HUES64 (cell line): ENCODE measurements around the gene PHKG2.

Experiments used
- H3K27ac ChIP-seq: 2 replicates; pipeline ENCODE4 v1.7.0; 2013; ENCODE audit warnings: low read depth, low read length, inconsistent platforms
- H3K27me3 ChIP-seq: 2 replicates; pipeline ENCODE4 v1.6.1; 2013; ENCODE audit warnings: mild to moderate bottlenecking, low read length; ENCODE audit not compliant: insufficient read depth
- H3K36me3 ChIP-seq: 2 replicates; pipeline ENCODE4 v1.6.1; 2013; ENCODE audit warnings: mild to moderate bottlenecking, low read length; ENCODE audit not compliant: insufficient read depth
- H3K4me1 ChIP-seq: 2 replicates; pipeline ENCODE4 v1.6.1; 2013; ENCODE audit warnings: mild to moderate bottlenecking, low read length, moderate library complexity; ENCODE audit not compliant: insufficient read depth
- H3K4me3 ChIP-seq: 2 replicates; pipeline ENCODE4 v1.5.1; 2013; ENCODE audit warnings: mild to moderate bottlenecking, low read length, moderate library complexity
- H3K9ac ChIP-seq: 2 replicates; pipeline ENCODE4 v1.6.1; 2013; ENCODE audit warnings: mild to moderate bottlenecking, low read depth, low read length
- H3K9me3 ChIP-seq: 2 replicates; pipeline ENCODE4 v1.6.1; 2013; ENCODE audit warnings: low read depth, low read length; ENCODE audit not compliant: insufficient read depth
- WGBS: fragments of 150-250, 120-280 bp; methylation state at CpG from one replicate; pipeline ENCODE4 v1.1.7; 2013; ENCODE audit warnings: missing lambda C conversion rate; 5-methylcytosine and 5-hydroxymethylcytosine counted together

Gene PHKG2

GRCh38 chr16:30715750-30716445 lies 32.3 kb upstream of the PHKG2 start:
- H3K27ac ChIP-seq: no peak overlapping the region

DNA sequence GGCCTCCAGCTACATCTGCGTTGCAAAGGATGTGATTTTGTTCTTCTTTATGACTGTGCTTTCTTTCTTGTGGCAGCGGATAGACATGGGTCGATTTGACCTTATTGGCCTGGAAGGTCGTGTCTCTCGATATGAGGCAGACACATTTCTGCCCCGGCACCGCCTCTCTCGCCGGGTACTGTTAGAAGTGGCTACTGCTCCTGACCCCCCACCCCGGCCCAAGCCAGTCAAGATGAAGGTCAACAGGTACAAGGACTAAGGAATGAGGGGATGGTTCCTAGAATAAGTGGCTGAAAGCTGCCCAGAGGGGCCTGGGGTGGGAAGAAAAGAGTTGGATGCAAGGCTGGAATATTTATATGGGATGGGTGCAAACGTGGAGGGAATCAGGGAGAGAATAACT lies 28.1 kb upstream of the PHKG2 start:
- Histone ChIP-seq H3K9me3 (no peaks in the 10 kb centered on the region), H3K9ac (no peak overlapping the region), H3K36me3 (peaks cover 94% of the 10 kb centered on the region), H3K27me3 (no peaks in the 10 kb centered on the region), H3K4me3 (no peak overlapping the region), H3K27ac (no peak overlapping the region), H3K4me1 (no peaks in the 10 kb centered on the region)
- WGBS: 96% methylated on average over 11 of the region's 11 CpGs

More at GRCh38 chr16:30715750-30716445, 32.3 kb upstream of the PHKG2 start:
- Histone ChIP-seq H3K4me3 (no peak overlapping the region), H3K9me3 (no peaks in the 10 kb centered on the region), H3K27me3 (no peaks in the 10 kb centered on the region), H3K9ac (no peak overlapping the region), H3K36me3 (peaks cover 89% of the 10 kb centered on the region), H3K4me1 (no peaks in the 10 kb centered on the region)
- WGBS: 95% methylated on average over 16 of the region's 17 CpGs

GRCh38 chr16:30720694-30721093 lies 27.5 kb upstream of the PHKG2 start:
- Histone ChIP-seq H3K27me3 (no peaks in the 10 kb centered on the region), H3K9ac (no peak overlapping the region), H3K9me3 (no peaks in the 10 kb centered on the region), H3K36me3 (peaks cover 94% of the 10 kb centered on the region), H3K4me3 (no peak overlapping the region), H3K4me1 (no peaks in the 10 kb centered on the region), H3K27ac (no peak overlapping the region)
- 96% methylated on average over 8 of the region's 9 CpGs for WGBS

DNA sequence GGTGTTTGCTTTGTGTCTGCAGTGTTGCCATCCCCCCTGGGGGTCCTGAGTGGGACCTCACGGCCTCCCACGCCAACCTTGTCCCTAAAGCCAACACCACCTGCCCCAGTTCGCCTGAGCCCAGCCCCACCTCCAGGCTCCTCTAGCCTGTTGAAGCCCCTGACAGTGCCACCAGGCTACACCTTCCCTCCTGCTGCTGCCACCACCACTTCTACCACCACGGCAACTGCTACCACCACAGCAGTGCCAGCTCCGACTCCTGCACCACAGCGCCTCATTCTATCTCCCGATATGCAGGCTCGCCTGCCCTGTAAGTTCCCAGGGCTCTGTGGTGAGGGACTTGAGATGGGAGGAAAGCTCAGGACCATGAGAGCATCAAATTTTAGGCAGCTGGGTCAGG lies 27.1 kb upstream of the PHKG2 start:
- Histone ChIP-seq H3K4me1 (no peaks in the 10 kb centered on the region), H3K27ac (no peak overlapping the region), H3K9ac (no peak overlapping the region), H3K36me3 (peaks cover 94% of the 10 kb centered on the region), H3K9me3 (no peaks in the 10 kb centered on the region), H3K27me3 (no peaks in the 10 kb centered on the region), H3K4me3 (no peak overlapping the region)
- WGBS: 96% methylated on average over 8 of the region's 8 CpGs

- Histone ChIP-seq H3K36me3 (peaks cover 92% of the 10 kb centered on the region), H3K9ac (no peak overlapping the region)
- 100% methylated on average over 1 of the region's 1 CpG for WGBS
These were observed 26.6 kb upstream of the PHKG2 start for GRCh38 chr16:30721606-30722005.

GRCh38 chr16:30722443-30722842 lies 25.8 kb upstream of the PHKG2 start:
- no peaks in the 10 kb centered on the region for H3K4me1 ChIP-seq
- WGBS: 93% methylated on average over 6 of the region's 6 CpGs
- no peak overlapping the region for H3K9ac ChIP-seq
- peaks cover 90% of the 10 kb centered on the region for H3K36me3 ChIP-seq
- no peaks in the 10 kb centered on the region for H3K9me3 ChIP-seq
- no peak overlapping the region for H3K27ac ChIP-seq
- H3K27me3 ChIP-seq: no peaks in the 10 kb centered on the region
- H3K4me3 ChIP-seq: no peak overlapping the region

More at GRCh38 chr16:30721606-30722005, 26.6 kb upstream of the PHKG2 start:
- Histone ChIP-seq H3K9me3 (no peaks in the 10 kb centered on the region), H3K27ac (no peak overlapping the region), H3K27me3 (no peaks in the 10 kb centered on the region), H3K4me1 (no peaks in the 10 kb centered on the region), H3K4me3 (no peak overlapping the region)

GRCh38 chr16:30722916-30723315 lies 25.3 kb upstream of the PHKG2 start:
- Histone ChIP-seq H3K36me3 (peaks cover 86% of the 10 kb centered on the region), H3K9ac (no peak overlapping the region), H3K4me1 (0 out of 2 replicates have a peak, but pooled peaks cover under 1% of the 10 kb centered on the region), H3K27ac (no peak overlapping the region), H3K9me3 (no peaks in the 10 kb centered on the region), H3K4me3 (no peak overlapping the region), H3K27me3 (no peaks in the 10 kb centered on the region)
- WGBS: 95% methylated on average over 10 of the region's 10 CpGs

GRCh38 chr16:30723725-30724355 lies 24.4 kb upstream of the PHKG2 start:
- H3K27me3 ChIP-seq: no peaks in the 10 kb centered on the region
- peaks cover 89% of the 10 kb centered on the region for H3K36me3 ChIP-seq
- WGBS: 95% methylated on average over 12 of the region's 12 CpGs
- no peaks in the 10 kb centered on the region for H3K9me3 ChIP-seq
- no peak overlapping the region for H3K27ac ChIP-seq
- H3K4me1 ChIP-seq: peaks cover 6% of the 10 kb centered on the region; the same call in 1 of the 2 replicates
- H3K4me3 ChIP-seq: no peak overlapping the region
- H3K9ac ChIP-seq: no peak overlapping the region

GRCh38 chr16:30724641-30725417 lies 23.4 kb upstream of the PHKG2 start:
- Histone ChIP-seq H3K36me3 (peaks cover 92% of the 10 kb centered on the region), H3K27me3 (no peaks in the 10 kb centered on the region), H3K4me1 (peaks cover 6% of the 10 kb centered on the region; the same call in 1 of the 2 replicates), H3K4me3 (no peak overlapping the region), H3K9ac (no peak overlapping the region), H3K27ac (no peak overlapping the region), H3K9me3 (no peaks in the 10 kb centered on the region)
- WGBS: 95% methylated on average over 19 of the region's 23 CpGs

- H3K27ac ChIP-seq: no peak overlapping the region
- H3K4me1 ChIP-seq: peaks cover 6% of the 10 kb centered on the region; the same call in 1 of the 2 replicates
- H3K9me3 ChIP-seq: no peaks in the 10 kb centered on the region
- 100% methylated on average over 2 of the region's 3 CpGs for WGBS
- no peak overlapping the region for H3K9ac ChIP-seq
- H3K36me3 ChIP-seq: peaks cover 91% of the 10 kb centered on the region
- no peaks in the 10 kb centered on the region for H3K27me3 ChIP-seq
- no peak overlapping the region for H3K4me3 ChIP-seq
These were observed 22.8 kb upstream of the PHKG2 start for GRCh38 chr16:30725418-30725792.

GRCh38 chr16:30728321-30728720 lies 19.9 kb upstream of the PHKG2 start:
- 93% methylated on average over 6 of the region's 6 CpGs for WGBS
- Histone ChIP-seq H3K9me3 (no peaks in the 10 kb centered on the region), H3K27ac (no peak overlapping the region), H3K27me3 (no peaks in the 10 kb centered on the region), H3K36me3 (peaks cover 84% of the 10 kb centered on the region), H3K4me3 (no peak overlapping the region), H3K9ac (no peak overlapping the region), H3K4me1 (peaks cover 6% of the 10 kb centered on the region; the same call in 1 of the 2 replicates)
